HepG2 (cell line): ENCODE data around the gene CSNK2A2. TPM values are rescaled to one million over a fixed set of nuclear protein-coding genes. Genes with fewer than 3 reads are reported as not detected.

Source experiments
- KLF13 ChIP-seq: sonication (generic); formaldehyde crosslinking; IDR thresholded peaks from 2 replicates; pipeline ENCODE4 v1.4.0; 2020; ENCODE audit warnings: mild to moderate bottlenecking, missing genetic modification reagents
- NCOR1 ChIP-seq: fragments of 200-600 bp; sonication (generic); IDR thresholded peaks from 2 replicates; pipeline ENCODE4 v1.7.0; 2017; ENCODE audit warnings: antibody characterized with exemption, low read length, borderline replicate concordance
- NONO ChIP-seq, 2 experiments: fragments of 450-650 bp in 1 of 2; sonication (generic) in 1 of 2; formaldehyde crosslinking in 1 of 2; IDR thresholded peaks in 1 of 2; conservative IDR thresholded peaks in 1 of 2; 2 replicates each; pipeline versions ENCODE4 v1.6.1 to v1.8.0; 2017 to 2022; ENCODE audit warnings: mild to moderate bottlenecking in 1 of 2, missing genetic modification reagents in 1 of 2, moderate library complexity in 1 of 2
- PCBP1 ChIP-seq: fragments of 200-400 bp; formaldehyde crosslinking; IDR thresholded peaks from 2 replicates; pipeline ENCODE4 v1.6.1; 2017; ENCODE audit warnings: mild to moderate bottlenecking, low read depth, low read length, borderline replicate concordance
- PHB2 ChIP-seq: fragments of 450-650 bp; IDR thresholded peaks from 2 replicates; pipeline ENCODE4 v1.6.1; 2018; ENCODE audit not compliant: partially characterized antibody
- ZBTB7B ChIP-seq: sonication (generic); formaldehyde crosslinking; IDR thresholded peaks from 2 replicates; pipeline ENCODE4 v1.4.0; 2020; ENCODE audit warnings: missing genetic modification reagents
- ZC3H4 ChIP-seq: sonication (generic); formaldehyde crosslinking; IDR thresholded peaks from 2 replicates; pipeline ENCODE4 v1.4.0; 2020; ENCODE audit warnings: missing genetic modification reagents, borderline replicate concordance
- ZHX1 ChIP-seq: sonication (generic); formaldehyde crosslinking; IDR thresholded peaks from 2 replicates; pipeline ENCODE4 v1.8.1; 2022; ENCODE audit warnings: low read depth, mild to moderate bottlenecking, missing genetic modification reagents
- ZMYM4 ChIP-seq: sonication (generic); formaldehyde crosslinking; IDR thresholded peaks from 2 replicates; pipeline ENCODE4 v1.8.1; 2023; ENCODE audit warnings: mild to moderate bottlenecking, missing genetic modification reagents
- ZNF17 ChIP-seq: sonication (generic); formaldehyde crosslinking; IDR thresholded peaks from 2 replicates; pipeline ENCODE4 v1.5.0; 2020; ENCODE audit warnings: mild to moderate bottlenecking, missing genetic modification reagents
- ZNF20 ChIP-seq: sonication (generic); formaldehyde crosslinking; IDR thresholded peaks from 2 replicates; pipeline ENCODE4 v1.4.0; 2020; ENCODE audit warnings: mild to moderate bottlenecking, moderate library complexity, missing genetic modification reagents
- ZNF318 ChIP-seq: sonication (generic); formaldehyde crosslinking; IDR thresholded peaks from 2 replicates; pipeline ENCODE4 v1.4.0; 2020; ENCODE audit warnings: mild to moderate bottlenecking, missing genetic modification reagents
- ZNF7 ChIP-seq: IDR thresholded peaks from 2 replicates; pipeline ENCODE4 v1.6.1; 2016; ENCODE audit warnings: missing biosample characterization, missing genetic modification reagents
- ZNF761 ChIP-seq: sonication (generic); formaldehyde crosslinking; conservative IDR thresholded peaks from 2 replicates; pipeline ENCODE4 v1.4.0; 2020; ENCODE audit warnings: mild to moderate bottlenecking, missing genetic modification reagents
- polyA plus RNA-seq, 8 experiments: library from polyadenylated mRNA; depleted of rRNA in 3 of 8; stranded (reverse) in 7 of 8; unstranded in 1 of 8; fragments of >200 nt; fragmentation: Illumina TruSeq in 4 of 8; extraction: Trizol in 4 of 8; gene quantifications; 2 replicates each; pipeline versions ENCODE4 v1.2.1 to v1.2.3, GENCODE V29; 2011 to 2016; ENCODE audit warnings: low read depth in 4 of 8, missing spikeins in 1 of 8, mixed read lengths in 1 of 8; ENCODE audit not compliant: insufficient read depth in 1 of 8
- total RNA-seq, 5 experiments: library from RNA; depleted of rRNA; stranded (reverse); fragments of >200 nt; fragmentation: Illumina TruSeq; extraction: Trizol; gene quantifications; 2 replicates each; pipeline ENCODE4 v1.2.3, GENCODE V29; 2016; ENCODE audit warnings: low read depth in 1 of 5
- TF ChIP-seq, protein P1 (sequence below): sonication (generic); formaldehyde crosslinking; IDR thresholded peaks from 2 replicates; pipeline ENCODE4 v1.5.1; 2020; ENCODE audit warnings: mild to moderate bottlenecking, moderate library complexity, missing genetic modification reagents

CSNK2A2 gene
- total and polyA plus RNA-seq, 2 of the 13 experiments (the other 11 are each of a cell fraction or from before 2014, with no cell fraction given), result 46.4 to 56.9 TPM

- TF ChIP-seq ZMYM4 (CRISPR knock-in tag) (peak; percentile 68), NONO (IDR thresholded peaks at IDR 0.05) (no peak), NONO (CRISPR knock-in tag; conservative IDR thresholded peaks at IDR 0.05) (peak; percentile 70), PCBP1 (no peak), ZNF20 (CRISPR knock-in tag) (no peak), ZHX1 (CRISPR knock-in tag) (0 out of 2 replicates have a peak, but pooled peaks have one; percentile 39), ZC3H4 (no peak), ZNF318 (no peak), NCOR1 (no peak), PHB2 (no peak), ZNF761 (CRISPR knock-in tag) (no peak), ZBTB7B (CRISPR knock-in tag) (0 out of 2 replicates have a peak, but pooled peaks have one; percentile 18), ZNF17 (no peak), ZNF7 (CRISPR knock-in tag) (no peak), KLF13 (CRISPR knock-in tag) (no peak)
- TF ChIP-seq, protein P1, sequence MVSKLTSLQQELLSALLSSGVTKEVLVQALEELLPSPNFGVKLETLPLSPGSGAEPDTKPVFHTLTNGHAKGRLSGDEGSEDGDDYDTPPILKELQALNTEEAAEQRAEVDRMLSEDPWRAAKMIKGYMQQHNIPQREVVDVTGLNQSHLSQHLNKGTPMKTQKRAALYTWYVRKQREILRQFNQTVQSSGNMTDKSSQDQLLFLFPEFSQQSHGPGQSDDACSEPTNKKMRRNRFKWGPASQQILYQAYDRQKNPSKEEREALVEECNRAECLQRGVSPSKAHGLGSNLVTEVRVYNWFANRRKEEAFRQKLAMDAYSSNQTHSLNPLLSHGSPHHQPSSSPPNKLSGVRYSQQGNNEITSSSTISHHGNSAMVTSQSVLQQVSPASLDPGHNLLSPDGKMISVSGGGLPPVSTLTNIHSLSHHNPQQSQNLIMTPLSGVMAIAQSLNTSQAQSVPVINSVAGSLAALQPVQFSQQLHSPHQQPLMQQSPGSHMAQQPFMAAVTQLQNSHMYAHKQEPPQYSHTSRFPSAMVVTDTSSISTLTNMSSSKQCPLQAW (CRISPR knock-in tag), result 0 out of 2 replicates have a peak, but pooled peaks have one; percentile 59
Measured at GRCh38 chr16:58222532-58223316, 24.8 kb upstream of the CSNK2A2 start (continued).
